Hematopoietic multipotent progenitor cell treated with erythropoietin and hydrocortisone succinate and interleukin-3 and kit ligand, for 17 days (in vitro differentiated cells): ENCODE measurements around the gene ARV1.

Source experiments
- DNase-seq: peaks from one replicate; pipeline ENCODE4 v3.0.0-alpha.2; 2015; ENCODE audit warnings: low spot score

ARV1 gene

GRCh38 chr1:230978491-230979388 is at the start of gene ARV1, which contains the start of gene TTC13:
Gene ARV1 (plus strand): TSS chr1:230979094. CDS start chr1:230979106, 12 bp downstream.
Gene TTC13 (minus strand): TSS chr1:230978861. CDS start chr1:230978830, 31 bp downstream.
- peak; percentile 99 for DNase-seq

- DNase-seq, result no peak
Measured at GRCh38 chr1:230930986-230931385, 47.9 kb upstream of the ARV1 start.

- DNase-seq, result no peak
Measured at GRCh38 chr1:230935852-230936251, 43.0 kb upstream of the ARV1 start.

GRCh38 chr1:230936475-230936874 is 42.4 kb upstream of the ARV1 start:
- no peak for DNase-seq

GRCh38 chr1:230937371-230937770 is 41.5 kb upstream of the ARV1 start:
- DNase-seq, result no peak

- DNase-seq, result no peak
Measured at GRCh38 chr1:230938924-230939368, 39.9 kb upstream of the ARV1 start.

GRCh38 chr1:230939806-230940489 is 38.9 kb upstream of the ARV1 start:
- no peak for DNase-seq

- DNase-seq, result no peak
Measured at GRCh38 chr1:230940848-230941247, 38.0 kb upstream of the ARV1 start.

- no peak for DNase-seq
Measured at GRCh38 chr1:230943048-230943593, 35.8 kb upstream of the ARV1 start.

- no peak for DNase-seq
Measured at GRCh38 chr1:230948301-230948700, 30.6 kb upstream of the ARV1 start.

GRCh38 chr1:230948903-230949302 is 30.0 kb upstream of the ARV1 start:
- no peak for DNase-seq

- no peak for DNase-seq
Measured at GRCh38 chr1:230950404-230950803, 28.5 kb upstream of the ARV1 start.

- DNase-seq, result no peak
Measured at GRCh38 chr1:230957580-230957989, 21.3 kb upstream of the ARV1 start.

GRCh38 chr1:230958370-230958769 is 20.5 kb upstream of the ARV1 start:
- DNase-seq, result no peak

- no peak for DNase-seq
Measured at GRCh38 chr1:230964896-230965295, 14.0 kb upstream of the ARV1 start.

GRCh38 chr1:230965535-230965934 is 13.4 kb upstream of the ARV1 start:
- no peak for DNase-seq

GRCh38 chr1:230966358-230966873 is 12.5 kb upstream of the ARV1 start:
- DNase-seq, result no peak

- DNase-seq, result no peak
Measured at GRCh38 chr1:230970432-230970831, 8.5 kb upstream of the ARV1 start.

- no peak for DNase-seq
Measured at GRCh38 chr1:230971771-230972170, 7.1 kb upstream of the ARV1 start.

- DNase-seq, result no peak
Measured at GRCh38 chr1:230972855-230973271, 6.0 kb upstream of the ARV1 start.

GRCh38 chr1:230975636-230976035 is 3.3 kb upstream of the ARV1 start:
- no peak for DNase-seq

- DNase-seq, result no peak
Measured at GRCh38 chr1:230976360-230976759, 2.5 kb upstream of the ARV1 start.
